Tibial nerve (tissue), 4 donors: ENCODE data around the gene SLC34A2. TPM values are rescaled to one million over a fixed set of nuclear protein-coding genes. Genes with fewer than 3 reads are reported as not detected.

Experiments used
- DNase-seq, 2 donors: peaks; one replicate each; pipeline ENCODE4 v3.0.0-alpha.2; 2019; ENCODE audit warnings: low spot score in 2 of 2
- H3K27ac ChIP-seq, 4 donors: fragments of 200-600 bp; sonication (generic) in 3 of 4; one replicate each; pipeline ENCODE4 v1.5.1; 2017 to 2019; ENCODE audit warnings: mild to moderate bottlenecking in 1 of 4
- H3K27me3 ChIP-seq, 2 donors: fragments of 200-600 bp; sonication (generic) in 1 of 2; one replicate each; pipeline versions ENCODE4 v1.5.1 to v1.6.0; 2017 to 2019
- H3K36me3 ChIP-seq, 3 donors: fragments of 200-600 bp; sonication (generic); one replicate each; pipeline ENCODE4 v1.5.1; 2018 to 2019
- H3K4me1 ChIP-seq, 4 donors: fragments of 200-600 bp; sonication (generic) in 3 of 4; one replicate each; pipeline ENCODE4 v1.5.1; 2017 to 2019
- H3K4me3 ChIP-seq, 4 donors: fragments of 200-600 bp; sonication (generic) in 3 of 4; one replicate each; pipeline ENCODE4 v1.5.1; 2017 to 2019; ENCODE audit warnings: mild to moderate bottlenecking in 1 of 4, moderate library complexity in 1 of 4
- H3K9me3 ChIP-seq, 4 donors: fragments of 200-600 bp; sonication (generic) in 3 of 4; one replicate each; pipeline ENCODE4 v1.5.1; 2017 to 2019
- EP300 ChIP-seq, 2 donors: sonication (generic); formaldehyde crosslinking; IDR thresholded peaks; one replicate each; pipeline ENCODE4 v1.6.1; 2017; ENCODE audit warnings: antibody characterized with exemption in 2 of 2, mild to moderate bottlenecking in 1 of 2
- POLR2A ChIP-seq, 2 donors: fragments of 450-650 bp; IDR thresholded peaks; one replicate each; pipeline ENCODE4 v1.6.1; 2017; ENCODE audit warnings: antibody characterized with exemption in 2 of 2, mild to moderate bottlenecking in 2 of 2, moderate library complexity in 2 of 2
- WGBS, 2 donors: methylation state at CpG; one replicate each; pipeline ENCODE4 v1.1.5; 2018; 5-methylcytosine and 5-hydroxymethylcytosine counted together
- total RNA-seq, 4 donors: library from RNA; depleted of rRNA; stranded (reverse); fragments of >200 nt; gene quantifications; one replicate each; pipeline ENCODE4 v1.1.0, GENCODE V29; 2016
- TF ChIP-seq, protein P1 (sequence below), 5 experiments: fragments of 200-600 bp in 3 of 5; fragments of 450-650 bp in 2 of 5; sonication (generic) in 3 of 5; IDR thresholded peaks; one replicate each; pipeline ENCODE4 v1.5.1; 2016 to 2019; ENCODE audit warnings: antibody characterized with exemption in 5 of 5, mild to moderate bottlenecking in 3 of 5, moderate library complexity in 2 of 5

Gene SLC34A2
- total RNA-seq, 4 donors from 2014 or later = not detected

DNA sequence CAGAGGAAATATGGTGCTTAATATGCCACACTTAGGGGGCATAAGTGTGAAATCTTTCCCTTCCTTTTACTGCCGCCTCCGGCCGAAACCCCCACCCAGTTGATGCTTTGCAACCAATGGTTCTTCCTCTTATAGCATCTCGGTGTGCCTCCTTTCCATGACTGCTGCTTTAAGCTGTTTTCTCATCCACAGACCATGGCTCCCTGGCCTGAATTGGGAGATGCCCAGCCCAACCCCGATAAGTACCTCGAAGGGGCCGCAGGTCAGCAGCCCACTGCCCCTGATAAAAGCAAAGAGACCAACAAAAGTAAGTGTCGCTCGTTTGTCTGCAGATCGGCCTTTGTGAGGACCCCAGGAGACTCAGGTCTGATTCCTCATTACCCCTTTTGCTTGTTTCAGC, 6.7 kb downstream of the SLC34A2 start:
- no peak overlapping the region for H3K4me3 ChIP-seq
- H3K36me3 ChIP-seq = no peaks in the 10 kb centered on the region
- WGBS, 2 donors = 91 to 92% methylated on average over 10 of the region's 10 CpGs
- DNase-seq = no peak
- peaks cover 0 to 2% of the 10 kb centered on the region in 2 donors for H3K27me3 ChIP-seq
- no peaks in the 10 kb centered on the region for H3K4me1 ChIP-seq
- H3K27ac ChIP-seq = no peak overlapping the region
- no peaks in the 10 kb centered on the region for H3K9me3 ChIP-seq
- TF ChIP-seq EP300 (IDR thresholded peaks at IDR 0.05) = no peak
- TF ChIP-seq POLR2A (IDR thresholded peaks at IDR 0.05) = no peak
- TF ChIP-seq, protein P1, sequence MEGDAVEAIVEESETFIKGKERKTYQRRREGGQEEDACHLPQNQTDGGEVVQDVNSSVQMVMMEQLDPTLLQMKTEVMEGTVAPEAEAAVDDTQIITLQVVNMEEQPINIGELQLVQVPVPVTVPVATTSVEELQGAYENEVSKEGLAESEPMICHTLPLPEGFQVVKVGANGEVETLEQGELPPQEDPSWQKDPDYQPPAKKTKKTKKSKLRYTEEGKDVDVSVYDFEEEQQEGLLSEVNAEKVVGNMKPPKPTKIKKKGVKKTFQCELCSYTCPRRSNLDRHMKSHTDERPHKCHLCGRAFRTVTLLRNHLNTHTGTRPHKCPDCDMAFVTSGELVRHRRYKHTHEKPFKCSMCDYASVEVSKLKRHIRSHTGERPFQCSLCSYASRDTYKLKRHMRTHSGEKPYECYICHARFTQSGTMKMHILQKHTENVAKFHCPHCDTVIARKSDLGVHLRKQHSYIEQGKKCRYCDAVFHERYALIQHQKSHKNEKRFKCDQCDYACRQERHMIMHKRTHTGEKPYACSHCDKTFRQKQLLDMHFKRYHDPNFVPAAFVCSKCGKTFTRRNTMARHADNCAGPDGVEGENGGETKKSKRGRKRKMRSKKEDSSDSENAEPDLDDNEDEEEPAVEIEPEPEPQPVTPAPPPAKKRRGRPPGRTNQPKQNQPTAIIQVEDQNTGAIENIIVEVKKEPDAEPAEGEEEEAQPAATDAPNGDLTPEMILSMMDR (IDR thresholded peaks at IDR 0.05) = no peak

DNA sequence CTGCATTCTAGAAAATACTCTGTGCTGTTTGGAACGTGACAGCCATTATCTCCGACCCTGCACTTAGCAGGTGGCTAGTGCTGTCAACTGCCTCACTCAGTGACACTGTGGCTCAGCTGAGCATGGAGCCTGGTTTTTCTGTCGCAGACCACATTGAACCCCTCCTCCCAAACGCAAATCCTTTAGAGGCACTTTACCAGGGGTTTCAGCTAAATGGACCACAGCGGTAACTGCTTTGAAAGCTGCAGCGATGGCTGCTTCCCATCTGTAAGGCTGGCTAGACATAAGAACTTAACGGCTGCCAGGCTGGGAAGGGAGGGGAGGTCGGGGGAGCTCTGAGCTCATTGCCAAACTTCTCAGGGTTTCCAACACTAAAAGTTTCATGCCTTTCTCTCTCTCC, 8.1 kb downstream of the SLC34A2 start:
- Histone ChIP-seq H3K4me3 (no peak overlapping the region), H3K27me3 (no peaks in the 10 kb centered on the region), H3K27ac (no peak overlapping the region), H3K36me3 (no peaks in the 10 kb centered on the region), H3K4me1 (no peaks in the 10 kb centered on the region), H3K9me3 (no peaks in the 10 kb centered on the region)
- TF ChIP-seq POLR2A (IDR thresholded peaks at IDR 0.05) = no peak
- TF ChIP-seq, protein P1 (IDR thresholded peaks at IDR 0.05) = no peak
- 48 to 49% methylated on average over 8 of the region's 8 CpGs for WGBS, 2 donors
- DNase-seq = no peak

DNA sequence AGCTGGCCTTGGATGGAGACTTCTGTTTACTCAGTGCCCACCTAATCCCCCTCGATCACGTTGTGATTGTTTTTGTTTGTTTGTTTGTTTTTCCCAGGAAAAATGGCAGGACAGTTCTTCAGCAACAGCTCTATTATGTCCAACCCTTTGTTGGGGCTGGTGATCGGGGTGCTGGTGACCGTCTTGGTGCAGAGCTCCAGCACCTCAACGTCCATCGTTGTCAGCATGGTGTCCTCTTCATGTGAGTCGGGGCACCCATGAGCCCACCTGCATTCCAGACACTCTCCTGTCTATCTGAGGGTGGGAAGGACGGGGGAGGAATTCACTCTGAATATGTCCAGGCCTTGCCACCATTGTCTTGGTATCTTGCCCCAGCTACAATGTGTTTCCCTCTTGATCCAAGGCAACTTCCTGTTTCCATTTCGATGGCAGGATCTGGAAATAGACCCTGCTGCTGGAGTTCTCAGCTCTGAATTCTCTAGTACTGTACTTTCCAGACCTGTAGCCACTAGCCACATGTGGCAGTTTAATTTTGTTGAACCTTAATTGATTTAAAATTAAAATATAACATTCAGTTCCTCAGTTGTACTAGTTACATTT, 10.5 kb downstream of the SLC34A2 start:
- no peak overlapping the region for H3K27ac ChIP-seq
- DNase-seq = no peak
- no peaks in the 10 kb centered on the region for H3K27me3 ChIP-seq
- H3K4me3 ChIP-seq = no peak overlapping the region
- H3K9me3 ChIP-seq = no peaks in the 10 kb centered on the region
- TF ChIP-seq POLR2A (IDR thresholded peaks at IDR 0.05) = no peak
- TF ChIP-seq EP300 (IDR thresholded peaks at IDR 0.05) = no peak
- TF ChIP-seq, protein P1 (IDR thresholded peaks at IDR 0.05) = no peak
- no peaks in the 10 kb centered on the region for H3K36me3 ChIP-seq
- no peaks in the 10 kb centered on the region for H3K4me1 ChIP-seq
- 85 to 90% methylated on average over 9 of the region's 9 CpGs for WGBS, 2 donors

DNA sequence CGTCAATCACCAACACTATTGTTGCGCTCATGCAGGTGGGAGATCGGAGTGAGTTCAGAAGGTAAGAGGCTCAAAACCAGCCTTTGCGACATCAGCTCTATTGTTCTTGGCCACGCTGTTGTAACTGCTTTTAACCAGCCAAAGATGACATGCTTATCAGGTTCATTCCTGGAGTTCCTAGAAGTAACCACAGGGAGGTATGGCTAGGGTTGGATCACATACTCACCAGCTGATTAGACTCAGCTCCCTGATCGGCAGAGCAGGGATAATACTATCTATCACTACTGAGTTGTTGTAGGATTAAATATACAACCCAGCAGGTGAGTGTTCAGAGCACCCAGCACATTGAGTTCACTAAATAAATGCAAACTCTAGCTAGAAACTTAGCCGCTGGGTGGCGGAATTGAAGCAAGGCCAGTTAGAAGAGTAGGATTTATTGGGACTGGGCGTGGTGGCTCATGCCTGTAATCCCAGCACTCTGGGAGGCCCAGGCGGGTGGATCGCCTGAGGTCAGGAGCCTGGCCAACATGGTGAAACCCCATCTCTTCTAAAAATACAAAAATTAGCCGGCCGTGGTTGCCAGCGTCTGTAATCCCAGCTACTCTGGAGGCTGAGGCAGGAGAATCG, 12.4 kb downstream of the SLC34A2 start:
- TF ChIP-seq EP300 (IDR thresholded peaks at IDR 0.05) (no peak), POLR2A (IDR thresholded peaks at IDR 0.05) (no peak)
- TF ChIP-seq, protein P1 (IDR thresholded peaks at IDR 0.05) = no peak
- no peak for DNase-seq
- no peak overlapping the region for H3K4me3 ChIP-seq
- no peaks in the 10 kb centered on the region for H3K4me1 ChIP-seq
- H3K27ac ChIP-seq = no peak overlapping the region
- no peaks in the 10 kb centered on the region for H3K36me3 ChIP-seq
- 91 to 93% methylated on average over 15 of the region's 15 CpGs for WGBS, 2 donors
- H3K9me3 ChIP-seq = no peaks in the 10 kb centered on the region
- H3K27me3 ChIP-seq = no peaks in the 10 kb centered on the region

DNA sequence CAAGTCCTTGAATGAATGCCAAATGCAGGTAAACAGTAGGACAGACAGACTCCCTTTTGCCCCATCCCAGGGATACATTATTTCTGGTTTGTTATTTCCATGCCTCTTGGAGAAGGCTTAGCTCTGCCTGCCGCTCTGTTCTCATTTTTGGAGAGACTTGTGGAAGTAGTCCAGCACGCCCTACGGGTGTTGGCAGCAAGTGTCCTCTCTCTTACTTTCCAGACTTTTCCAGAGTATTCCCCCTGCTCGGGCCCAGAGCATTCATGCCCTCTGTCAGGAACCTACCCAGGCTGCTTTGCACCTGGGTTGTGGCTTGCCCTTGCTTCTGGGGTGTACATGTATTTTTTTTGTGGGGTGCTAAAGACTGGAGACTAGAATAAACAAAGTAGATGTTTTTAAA, 15.3 kb downstream of the SLC34A2 start:
- H3K9me3 ChIP-seq = no peaks in the 10 kb centered on the region
- no peak for DNase-seq
- H3K27ac ChIP-seq = no peak overlapping the region
- no peak for TF ChIP-seq EP300 (IDR thresholded peaks at IDR 0.05)
- TF ChIP-seq, protein P1 (IDR thresholded peaks at IDR 0.05) = no peak
- no peak for TF ChIP-seq POLR2A (IDR thresholded peaks at IDR 0.05)
- H3K4me1 ChIP-seq = no peaks in the 10 kb centered on the region
- 77 to 78% methylated on average over 4 of the region's 4 CpGs for WGBS, 2 donors
- no peaks in the 10 kb centered on the region for H3K27me3 ChIP-seq
- H3K4me3 ChIP-seq = no peak overlapping the region
- no peaks in the 10 kb centered on the region for H3K36me3 ChIP-seq
